Choroid plexus epithelial cell (primary cell): ENCODE measurements around the gene MSLN.

Source experiments
- DNase-seq: peaks from one replicate; pipeline ENCODE4 v3.0.0-alpha.2; 2010; ENCODE audit warnings: low read depth
- H3K4me3 ChIP-seq: 2 replicates; pipeline ENCODE4 v1.5.1; 2011; ENCODE audit warnings: low read depth, mild to moderate bottlenecking, control low read depth, low read length, moderate library complexity
- CTCF ChIP-seq: conservative IDR thresholded peaks from 2 replicates; pipeline ENCODE4 v1.5.1; 2011; ENCODE audit warnings: low read depth, mild to moderate bottlenecking, control low read depth, inconsistent platforms, low read length, moderate library complexity

Gene MSLN

GRCh38 chr16:799948-800833 lies 39.7 kb downstream of the MSLN start, which contains the start of gene GNG13:
TSS of gene GNG13 (minus strand) at chr16:800734. CDS start at chr16:799077, 1,657 bp downstream.
- TF ChIP-seq CTCF: no peak
- no peak for DNase-seq

DNA sequence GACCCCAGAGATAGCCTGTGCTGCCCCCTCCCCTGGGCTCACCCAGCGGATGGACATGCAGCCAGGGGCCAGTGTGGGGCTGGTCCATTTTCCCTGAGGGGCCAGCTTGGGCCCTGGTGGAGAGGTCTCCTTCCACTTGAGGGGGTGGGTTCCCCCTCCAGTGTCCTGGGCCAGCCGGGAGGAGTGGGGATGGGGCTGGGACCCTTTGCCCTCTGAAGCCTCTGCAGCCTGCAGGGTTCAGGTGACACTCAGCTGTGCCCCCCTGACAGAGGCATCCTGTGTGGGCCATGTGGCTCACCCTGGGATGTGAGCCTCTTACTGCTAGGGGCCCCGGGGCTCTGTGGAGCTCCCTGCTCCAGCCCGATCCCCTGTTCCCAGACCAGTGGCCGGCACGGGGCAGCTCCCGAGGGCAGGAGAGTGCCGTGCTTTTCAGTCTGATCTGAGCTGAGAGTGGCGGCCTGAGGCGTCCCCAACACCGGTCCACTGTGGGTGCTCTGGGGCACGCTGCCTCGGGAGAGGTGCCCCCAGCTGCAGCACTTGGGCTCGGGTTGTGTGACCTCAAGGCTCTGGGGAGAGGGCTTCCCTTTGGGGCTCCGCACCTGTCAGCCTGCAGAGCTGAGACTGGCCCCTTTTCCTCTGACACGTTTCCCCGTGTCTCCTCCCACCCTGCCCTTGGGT lies 40.4 kb downstream of the MSLN start:
- DNase-seq: no peak
- H3K4me3 ChIP-seq: no peak overlapping the region
- TF ChIP-seq CTCF: no peak

More at GRCh38 chr16:799948-800833, 39.7 kb downstream of the MSLN start, which contains the start of gene GNG13:
- no peak within 1 kb of the TSS for H3K4me3 ChIP-seq

GRCh38 chr16:801584-802363 lies 41.2 kb downstream of the MSLN start:
- TF ChIP-seq CTCF: no peak
- no peak overlapping the region for H3K4me3 ChIP-seq
- DNase-seq: no peak

GRCh38 chr16:802461-802860 lies 41.9 kb downstream of the MSLN start:
- no peak overlapping the region for H3K4me3 ChIP-seq
- no peak for DNase-seq
- TF ChIP-seq CTCF: no peak

DNA sequence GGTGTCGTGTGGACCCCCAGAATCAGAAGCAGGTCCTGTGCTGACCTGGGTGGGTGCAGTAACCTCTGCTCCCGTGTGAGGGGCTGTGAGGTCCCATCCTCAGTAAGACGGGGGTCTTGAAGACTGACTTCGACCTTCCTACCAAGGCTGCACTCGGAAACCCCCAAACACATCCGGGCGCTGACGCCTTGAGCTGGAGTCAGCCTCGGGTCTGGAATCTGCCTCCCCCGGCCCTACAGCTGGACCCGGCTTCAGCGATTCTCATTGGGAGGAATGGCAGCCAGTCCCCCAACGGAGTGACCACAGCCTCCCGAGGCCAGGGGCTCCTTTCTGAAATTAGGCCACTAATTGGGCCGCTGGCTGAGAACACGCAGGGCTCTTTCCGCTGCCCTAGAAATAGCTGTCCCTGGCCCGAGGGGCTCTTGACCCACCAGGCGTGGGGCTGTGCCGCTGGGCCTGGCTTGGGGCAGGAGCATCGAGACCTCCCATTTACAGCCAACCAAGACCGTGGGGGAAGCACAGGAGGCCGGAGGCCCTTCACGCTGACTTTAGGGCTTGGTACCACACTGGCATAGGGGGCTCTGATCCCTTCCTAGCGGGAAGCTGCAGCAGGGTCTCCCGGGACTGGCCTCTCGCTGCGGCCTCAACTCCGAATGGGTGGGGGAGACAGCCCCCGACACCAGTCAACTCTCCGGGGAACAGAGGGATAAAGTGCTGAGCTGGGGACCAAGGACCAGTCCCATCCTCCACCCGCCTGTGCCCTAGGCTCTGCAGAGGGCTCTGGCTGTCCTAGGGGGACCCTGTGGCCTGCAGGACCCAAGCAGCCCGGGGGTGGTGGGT lies 42.6 kb downstream of the MSLN start:
- DNase-seq: no peak
- H3K4me3 ChIP-seq: no peak overlapping the region
- no peak for TF ChIP-seq CTCF

DNA sequence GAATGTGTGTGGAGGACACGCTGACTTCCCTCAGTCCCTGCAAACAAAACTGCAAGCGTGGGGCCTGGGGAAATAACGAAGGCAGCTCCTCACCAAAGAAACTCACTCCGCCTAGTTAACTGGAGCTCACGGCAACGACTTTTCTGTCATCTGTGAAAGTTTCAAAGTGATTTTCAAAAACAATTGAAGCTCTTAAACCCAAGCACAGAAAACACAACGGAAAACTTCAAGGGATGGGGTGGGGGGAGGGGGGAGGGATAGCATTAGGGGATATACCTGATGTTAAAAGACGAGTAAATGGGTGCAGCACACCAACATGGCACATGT lies 43.2 kb downstream of the MSLN start:
- no peak for DNase-seq
- no peak for TF ChIP-seq CTCF
- H3K4me3 ChIP-seq: no peak overlapping the region
